Stimulated activated naive CD8-positive, alpha-beta T cell treated with anti-CD3 and anti-CD28 coated beads, Interleukin-15, Interleukin-2, amounts not matched to agents 100 U/mL and 50 U/mL, for 24 hours (primary cell): ENCODE data around the gene PRDM16.

Source experiments
- ATAC-seq: fragments of 150-1000 bp; cut with Tn5 transposase; one replicate; pipeline ENCODE4 v1.10.0; 2021
- DNase-seq: peaks from one replicate; pipeline ENCODE4 v3.0.0; 2021

Gene PRDM16

DNA sequence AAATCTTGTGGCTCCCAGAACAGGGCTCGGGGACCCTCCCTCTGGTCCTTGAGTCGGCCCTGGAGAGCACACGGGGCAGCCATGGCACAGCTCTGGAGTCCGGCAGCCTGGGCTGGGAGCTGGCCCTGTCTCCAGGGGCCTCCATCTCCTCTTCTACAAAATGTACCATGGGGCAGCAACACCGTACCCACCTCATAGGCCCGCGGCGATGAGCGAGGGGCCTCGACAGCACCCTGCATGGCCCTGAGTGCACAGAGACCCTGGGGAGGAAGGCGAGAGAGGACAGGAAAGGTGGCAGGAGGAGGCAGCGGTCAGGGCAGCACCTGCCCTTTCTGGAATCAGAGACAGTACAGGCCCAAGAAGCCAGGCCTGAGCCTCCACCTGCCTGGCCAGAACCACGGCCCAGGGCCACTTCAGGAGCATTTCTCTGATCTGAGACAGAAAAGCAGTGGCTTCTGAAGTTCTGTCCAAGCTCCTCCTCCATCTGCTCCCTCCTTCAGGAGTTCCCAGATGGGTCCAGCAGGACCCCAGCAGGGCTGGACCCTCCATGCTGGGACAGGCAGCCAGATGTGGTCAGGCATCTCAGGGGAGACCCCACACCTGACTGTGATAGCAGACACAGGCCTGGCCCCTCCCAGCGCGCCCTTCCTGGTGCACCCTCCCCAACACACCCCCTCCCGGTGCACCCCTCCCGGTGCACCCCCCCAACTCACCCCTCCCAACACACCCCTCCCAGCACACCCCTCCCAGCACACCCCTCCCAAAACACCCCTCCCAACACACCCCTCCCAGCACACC lies 309.6 kb downstream of the PRDM16 start:
- ATAC-seq (no peak), DNase-seq (no peak)

- DNase-seq (no peak), ATAC-seq (no peak)
Observed at GRCh38 chr1:3379934-3380333, 310.9 kb downstream of the PRDM16 start.

DNA sequence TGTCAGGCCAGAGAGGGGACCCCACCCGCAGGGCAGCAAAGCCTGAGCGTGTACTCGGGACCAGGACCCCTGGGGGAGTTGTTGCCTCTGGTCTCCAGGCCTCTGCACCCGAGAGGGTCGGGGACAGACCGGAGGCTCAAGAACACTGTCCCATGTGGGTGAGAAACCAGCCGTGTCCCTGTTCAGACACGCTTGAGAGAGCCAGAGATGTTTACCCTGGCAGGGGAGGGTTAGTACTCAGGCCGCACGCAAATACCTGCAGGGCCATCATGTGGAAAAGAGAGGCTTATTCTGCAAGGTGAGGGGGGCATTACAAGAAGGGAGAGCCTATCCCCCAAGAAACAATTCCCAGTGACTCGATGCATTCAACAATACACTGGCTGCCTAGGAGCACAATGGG lies 311.5 kb downstream of the PRDM16 start:
- no peak for DNase-seq
- no peak for ATAC-seq

GRCh38 chr1:3381901-3382300 lies 312.9 kb downstream of the PRDM16 start:
- no peak for DNase-seq

GRCh38 chr1:3382326-3383057 lies 313.5 kb downstream of the PRDM16 start:
- no peak for DNase-seq
- no peak for ATAC-seq

More at GRCh38 chr1:3381901-3382300, 312.9 kb downstream of the PRDM16 start:
- no peak for ATAC-seq

DNA sequence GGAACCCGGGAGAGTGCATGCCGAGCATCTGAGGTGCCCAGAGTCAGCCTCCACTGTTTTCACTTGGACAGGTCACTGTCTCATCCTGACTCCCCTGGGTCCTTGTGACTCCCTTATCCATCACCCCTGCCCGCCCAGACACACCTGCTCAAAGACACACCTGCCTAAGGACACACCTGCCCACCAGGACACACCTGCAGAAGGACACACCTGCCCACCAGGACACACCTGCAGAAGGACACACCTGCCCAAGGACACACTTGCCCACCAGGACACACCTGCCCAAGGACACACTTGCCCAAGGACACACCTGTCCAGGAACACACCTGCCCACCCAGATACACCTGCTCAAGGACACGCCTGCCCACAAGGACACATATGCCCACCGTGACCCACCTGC lies 314.7 kb downstream of the PRDM16 start:
- no peak for ATAC-seq
- no peak for DNase-seq

- ATAC-seq, result no peak
- no peak for DNase-seq
Observed at GRCh38 chr1:3384407-3384806, 315.4 kb downstream of the PRDM16 start.

GRCh38 chr1:3386205-3387002 lies 317.4 kb downstream of the PRDM16 start:
- DNase-seq (no peak), ATAC-seq (no peak)

GRCh38 chr1:3387401-3387800 lies 318.4 kb downstream of the PRDM16 start:
- DNase-seq, result no peak
- ATAC-seq, result no peak

- ATAC-seq (no peak), DNase-seq (no peak)
Observed at GRCh38 chr1:3389093-3389833, 320.3 kb downstream of the PRDM16 start.

DNA sequence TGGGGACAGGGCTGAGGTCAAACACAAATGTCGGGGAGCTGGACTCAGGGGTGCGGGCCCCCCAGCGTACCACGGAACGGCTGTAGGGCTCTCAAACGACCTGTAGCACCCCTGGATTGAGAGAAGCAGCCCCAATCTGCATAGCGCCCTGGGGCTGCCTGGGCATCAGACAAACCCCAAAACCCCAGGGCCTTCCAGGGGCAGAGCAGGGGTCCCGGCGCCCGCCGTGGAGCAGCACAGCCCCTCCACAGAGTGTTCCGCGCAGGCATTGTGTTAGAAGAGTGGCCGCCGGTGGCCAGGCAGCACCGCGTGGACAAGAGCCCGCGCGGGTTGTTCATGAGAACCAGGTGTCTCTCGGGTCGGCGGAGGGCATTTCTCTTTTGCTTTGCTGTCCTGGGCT lies 321.3 kb downstream of the PRDM16 start:
- ATAC-seq (no peak), DNase-seq (no peak)

DNA sequence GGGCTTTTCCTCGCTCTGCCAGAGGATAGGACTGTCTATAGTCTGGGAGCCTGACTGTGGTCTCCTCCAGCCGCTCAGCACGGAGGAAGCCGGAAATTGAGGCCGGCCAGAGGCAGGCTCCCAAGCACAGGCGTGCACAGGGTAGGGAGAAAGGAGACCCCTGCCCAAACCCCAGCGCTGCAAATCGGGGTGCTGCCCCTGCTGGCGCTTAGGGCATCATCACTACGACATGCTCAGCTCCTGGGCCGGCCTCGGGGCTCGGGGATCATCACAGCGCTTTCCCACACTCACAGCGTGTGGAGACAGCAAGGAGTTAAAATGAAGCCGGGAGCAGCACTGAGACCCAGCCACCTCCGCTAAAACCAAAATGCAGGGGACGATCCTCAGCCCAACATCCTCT lies 322.7 kb downstream of the PRDM16 start:
- DNase-seq (no peak), ATAC-seq (no peak)

DNA sequence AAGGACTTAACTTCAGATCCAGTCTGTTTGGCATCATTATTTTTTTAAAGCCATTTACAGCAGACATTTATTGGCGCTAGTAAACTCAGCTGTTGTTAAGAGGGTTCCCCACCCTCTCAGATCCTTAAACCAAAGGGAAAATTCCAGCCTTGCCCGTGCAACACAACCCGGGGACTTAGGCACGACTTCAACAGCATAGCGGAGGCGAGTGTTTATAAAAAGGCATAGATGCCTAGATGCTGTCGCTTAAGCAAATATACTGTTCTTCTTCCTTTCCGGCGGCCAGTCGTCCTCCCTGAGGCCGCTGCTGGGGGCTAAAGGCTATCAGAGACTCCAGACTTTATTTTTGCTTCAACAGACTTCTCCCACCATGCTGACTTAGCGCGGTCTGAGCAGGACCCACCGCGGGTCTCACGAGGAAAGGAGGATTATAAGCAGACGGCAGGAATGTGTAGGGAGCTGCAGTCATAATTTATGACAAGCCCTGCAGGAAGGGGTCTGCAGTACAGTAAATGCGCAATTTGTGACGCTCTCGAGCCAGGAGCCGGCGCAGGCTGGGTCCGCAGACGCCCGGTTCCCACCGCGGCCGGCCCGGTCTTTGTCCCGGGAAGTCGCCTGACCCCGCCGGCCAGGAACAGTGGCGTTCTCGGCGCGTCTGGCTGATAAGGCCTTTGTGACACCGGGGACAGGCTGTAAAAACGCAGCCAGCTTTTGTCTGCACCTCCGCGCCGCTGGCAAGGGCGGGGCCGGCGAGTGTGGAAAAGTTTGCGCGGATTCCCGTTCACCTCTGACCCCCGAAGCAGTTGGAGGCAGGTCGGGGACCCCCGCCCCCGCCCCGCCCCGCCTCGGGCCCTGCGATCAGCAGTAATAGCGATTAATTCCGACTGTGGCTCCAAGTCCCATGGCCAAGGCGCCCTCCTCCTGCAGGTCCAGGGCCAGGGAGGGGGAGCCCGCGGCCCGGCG lies 324.3 kb downstream of the PRDM16 start:
- ATAC-seq (no peak), DNase-seq (no peak)

- no peak for ATAC-seq
Observed at GRCh38 chr1:3393987-3394920, 325.3 kb downstream of the PRDM16 start.

DNA sequence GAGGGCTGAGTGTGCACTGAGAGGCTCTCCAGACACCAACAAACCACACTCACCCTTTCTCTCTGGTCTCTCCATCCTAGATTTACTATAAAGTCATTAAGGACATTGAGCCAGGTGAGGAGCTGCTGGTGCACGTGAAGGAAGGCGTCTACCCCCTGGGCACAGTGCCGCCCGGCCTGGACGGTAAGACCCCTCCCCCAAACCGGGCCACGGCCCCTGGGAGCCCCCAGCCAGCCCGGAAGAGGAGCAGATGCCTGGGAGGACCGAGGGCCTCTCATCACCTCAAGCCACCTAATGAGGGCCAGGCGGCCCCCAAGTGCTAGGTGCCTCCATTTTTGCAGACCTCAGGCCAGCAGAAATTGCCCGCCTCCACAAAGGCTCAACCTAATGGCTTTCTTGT lies 327.4 kb downstream of the PRDM16 start:
- DNase-seq (no peak), ATAC-seq (no peak)

More at GRCh38 chr1:3393987-3394920, 325.3 kb downstream of the PRDM16 start:
- DNase-seq, result no peak

DNA sequence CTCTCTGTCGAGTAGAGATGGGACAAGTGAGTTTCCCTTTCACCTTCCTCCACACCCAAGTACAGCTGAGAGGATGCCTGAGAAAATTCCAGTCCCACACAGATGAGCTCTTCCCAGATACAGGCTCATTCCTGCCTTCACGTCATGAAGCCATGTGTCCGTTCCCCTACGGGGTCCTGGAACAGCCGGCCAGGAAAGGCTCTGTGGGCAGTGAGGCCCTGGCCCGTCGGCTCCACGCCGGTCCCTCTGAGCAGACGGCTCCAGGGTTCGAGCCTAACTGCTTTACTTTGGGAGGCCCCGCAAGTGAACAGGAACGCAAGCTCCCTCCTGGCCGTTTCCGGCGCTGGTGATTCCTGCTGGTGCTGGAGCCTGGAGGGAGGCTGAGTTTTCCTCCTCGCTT lies 328.3 kb downstream of the PRDM16 start:
- no peak for DNase-seq
- no peak for ATAC-seq

- ATAC-seq, result no peak
- no peak for DNase-seq
Observed at GRCh38 chr1:3398396-3399140, 329.6 kb downstream of the PRDM16 start.

DNA sequence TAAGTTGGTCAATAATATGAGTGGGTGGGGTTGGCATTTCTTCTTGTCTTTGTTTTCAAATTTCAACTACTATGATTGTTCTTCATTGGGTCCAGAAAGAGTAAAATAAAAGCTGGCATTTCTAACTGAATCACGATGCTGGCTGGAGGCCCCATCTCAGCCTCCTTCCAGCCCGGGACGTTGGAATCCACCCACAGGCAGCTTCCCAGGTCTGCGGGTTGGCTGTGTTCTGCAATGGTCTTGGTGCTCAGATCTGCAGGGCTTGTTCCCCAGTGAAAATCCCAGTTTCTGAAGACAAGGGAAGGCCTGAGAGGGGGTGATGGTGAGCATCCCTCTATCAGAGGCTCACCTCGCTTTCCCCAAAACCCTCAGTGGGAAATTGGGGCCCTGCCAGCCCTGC lies 330.7 kb downstream of the PRDM16 start:
- DNase-seq (no peak), ATAC-seq (no peak)
